HEK293 (cell line): ENCODE results near the gene CLCF1.
A peak's percentile ranks its signal among the peaks of the same experiment; 100 is the strongest.

Source experiments
- CTCF ChIP-seq: fragments of 450-650 bp; formaldehyde crosslinking; IDR thresholded peaks from 2 replicates; pipeline ENCODE4 v1.5.1; 2016; ENCODE audit warnings: missing biosample characterization, missing genetic modification characterization
- HOXC10 ChIP-seq: sonication (generic); formaldehyde crosslinking; IDR thresholded peaks from 2 replicates; pipeline ENCODE4 v1.8.1; 2023; ENCODE audit warnings: mild to moderate bottlenecking, missing genetic modification reagents
- IKZF3 ChIP-seq: fragments of 450-650 bp; IDR thresholded peaks from 2 replicates; pipeline ENCODE4 v1.5.0; 2018; ENCODE audit warnings: missing biosample characterization, mild to moderate bottlenecking, missing genetic modification characterization, moderate library complexity
- OVOL3 ChIP-seq: fragments of 450-650 bp; formaldehyde crosslinking; IDR thresholded peaks from 2 replicates; pipeline ENCODE4 v1.5.1; 2016; ENCODE audit warnings: missing biosample characterization, missing genetic modification characterization
- PRDM1 ChIP-seq: fragments of 450-650 bp; formaldehyde crosslinking; IDR thresholded peaks from 2 replicates; pipeline ENCODE4; 2016; ENCODE audit warnings: missing biosample characterization, missing genetic modification characterization
- PRDM10 ChIP-seq: fragments of 450-650 bp; formaldehyde crosslinking; IDR thresholded peaks from 2 replicates; pipeline ENCODE4 v1.5.1; 2016; ENCODE audit warnings: missing biosample characterization, missing genetic modification characterization
- SP3 ChIP-seq: fragments of 450-650 bp; formaldehyde crosslinking; IDR thresholded peaks from 2 replicates; pipeline ENCODE4 v1.5.1; 2016; ENCODE audit warnings: missing biosample characterization, missing genetic modification characterization
- SP7 ChIP-seq: fragments of 450-650 bp; formaldehyde crosslinking; IDR thresholded peaks from 2 replicates; pipeline ENCODE4 v1.5.1; 2016; ENCODE audit warnings: missing biosample characterization, missing genetic modification characterization
- TCF7L2 ChIP-seq: IDR thresholded peaks from 2 replicates; pipeline ENCODE4 v1.6.1; 2011; ENCODE audit warnings: low read depth, mild to moderate bottlenecking, inconsistent platforms, low read length, moderate library complexity, borderline replicate concordance
- ZBTB20 ChIP-seq: fragments of 450-650 bp; formaldehyde crosslinking; IDR thresholded peaks from 2 replicates; pipeline ENCODE4 v1.5.1; 2016; ENCODE audit warnings: missing biosample characterization, missing genetic modification characterization
- ZBTB21 ChIP-seq: fragments of 450-650 bp; formaldehyde crosslinking; IDR thresholded peaks from 2 replicates; pipeline ENCODE4 v1.5.1; 2017; ENCODE audit warnings: missing biosample characterization, missing genetic modification characterization
- ZBTB6 ChIP-seq: fragments of 450-650 bp; formaldehyde crosslinking; IDR thresholded peaks from 2 replicates; pipeline ENCODE4 v1.5.1; 2017; ENCODE audit warnings: missing biosample characterization, missing genetic modification characterization
- ZFP69B ChIP-seq: fragments of 450-650 bp; formaldehyde crosslinking; IDR thresholded peaks from 2 replicates; pipeline ENCODE4 v1.5.1; 2016; ENCODE audit warnings: missing biosample characterization, missing genetic modification characterization
- ZNF114 ChIP-seq: fragments of 450-650 bp; formaldehyde crosslinking; IDR thresholded peaks from 2 replicates; pipeline ENCODE4 v1.5.0; 2017; ENCODE audit warnings: missing biosample characterization, missing genetic modification characterization
- ZNF138 ChIP-seq: fragments of 450-650 bp; formaldehyde crosslinking; IDR thresholded peaks from 2 replicates; pipeline ENCODE4 v1.5.1; 2016; ENCODE audit warnings: missing biosample characterization, missing genetic modification characterization, borderline replicate concordance
- ZNF202 ChIP-seq: fragments of 450-650 bp; formaldehyde crosslinking; IDR thresholded peaks from 2 replicates; pipeline ENCODE4 v1.5.1; 2016; ENCODE audit warnings: missing biosample characterization, missing genetic modification characterization, borderline replicate concordance
- ZNF23 ChIP-seq: fragments of 450-650 bp; formaldehyde crosslinking; IDR thresholded peaks from 2 replicates; pipeline ENCODE4 v1.5.1; 2016; ENCODE audit warnings: missing biosample characterization, missing genetic modification characterization, borderline replicate concordance
- ZNF24 ChIP-seq: fragments of 450-650 bp; formaldehyde crosslinking; IDR thresholded peaks from 2 replicates; pipeline ENCODE4 v1.5.1; 2016; ENCODE audit warnings: missing biosample characterization, missing genetic modification characterization
- ZNF248 ChIP-seq: fragments of 450-650 bp; formaldehyde crosslinking; IDR thresholded peaks from 2 replicates; pipeline ENCODE4 v1.5.1; 2017; ENCODE audit warnings: missing biosample characterization, missing genetic modification characterization
- ZNF404 ChIP-seq: fragments of 450-650 bp; formaldehyde crosslinking; IDR thresholded peaks from 2 replicates; pipeline ENCODE4 v1.5.1; 2017; ENCODE audit warnings: missing biosample characterization, missing genetic modification characterization
- ZNF473 ChIP-seq: fragments of 450-650 bp; formaldehyde crosslinking; IDR thresholded peaks from 2 replicates; pipeline ENCODE4 v1.5.1; 2017; ENCODE audit warnings: missing biosample characterization, missing genetic modification characterization
- ZNF518A ChIP-seq: fragments of 450-650 bp; formaldehyde crosslinking; conservative IDR thresholded peaks from 2 replicates; pipeline ENCODE4 v1.5.1; 2016; ENCODE audit warnings: low read depth, missing biosample characterization, missing genetic modification characterization
- ZNF561 ChIP-seq: fragments of 450-650 bp; IDR thresholded peaks from 2 replicates; pipeline ENCODE4 v1.5.1; 2018; ENCODE audit warnings: missing biosample characterization, missing genetic modification characterization, borderline replicate concordance
- ZNF610 ChIP-seq: fragments of 450-650 bp; formaldehyde crosslinking; IDR thresholded peaks from 2 replicates; pipeline ENCODE4 v1.5.1; 2016; ENCODE audit warnings: missing biosample characterization, missing genetic modification characterization, borderline replicate concordance
- ZNF76 ChIP-seq: fragments of 450-650 bp; formaldehyde crosslinking; IDR thresholded peaks from 2 replicates; pipeline ENCODE4; 2016; ENCODE audit warnings: low read depth, missing biosample characterization, missing genetic modification characterization, borderline replicate concordance
- ZNF768 ChIP-seq: fragments of 450-650 bp; formaldehyde crosslinking; IDR thresholded peaks from 2 replicates; pipeline ENCODE4 v1.5.1; 2018; ENCODE audit warnings: missing biosample characterization, mild to moderate bottlenecking, missing genetic modification characterization
- ZSCAN5A ChIP-seq: fragments of 450-650 bp; formaldehyde crosslinking; IDR thresholded peaks from 2 replicates; pipeline ENCODE4 v1.5.1; 2016; ENCODE audit warnings: missing biosample characterization, missing genetic modification characterization

CLCF1 gene

GRCh38 chr11:67391304-67392182, 18.1 kb upstream of the CLCF1 start, which contains the start of gene RAD9A (continued):
- TF ChIP-seq ZNF518A (tag by site-specific recombination) (peak; percentile 18; the same call in 1 of the 2 replicates), ZNF248 (tag by site-specific recombination) (no peak), ZSCAN5A (tag by site-specific recombination) (0 out of 2 replicates have a peak, but pooled peaks have one; percentile 43), ZNF114 (tag by site-specific recombination) (no peak), CTCF (no peak; the same call in 1 of the 2 replicates), ZNF561 (tag by site-specific recombination) (0 out of 2 replicates have a peak, but pooled peaks have one; percentile 38), HOXC10 (no peak), SP7 (tag by site-specific recombination) (peak; percentile 68), ZNF138 (no peak), ZNF473 (tag by site-specific recombination) (no peak), ZNF24 (tag by site-specific recombination) (peak; percentile 92), ZNF768 (tag by site-specific recombination) (no peak), ZBTB6 (tag by site-specific recombination) (no peak), ZBTB21 (tag by site-specific recombination) (no peak), PRDM10 (tag by site-specific recombination) (no peak), SP3 (peak; percentile 65), IKZF3 (tag by site-specific recombination) (no peak), PRDM1 (no peak), TCF7L2 (no peak), ZBTB20 (peak; percentile 96), ZNF404 (tag by site-specific recombination) (no peak), ZNF610 (peak; percentile 75), ZNF76 (tag by site-specific recombination) (peak; percentile 56; the same call in 1 of the 2 replicates), ZNF202 (tag by site-specific recombination) (no peak), ZFP69B (tag by site-specific recombination) (no peak), OVOL3 (tag by site-specific recombination) (no peak), ZNF23 (tag by site-specific recombination) (no peak)
